Thyroid gland (tissue), 4 donors: ENCODE measurements around the gene PPP4C.

Experiments used
- POLR2A ChIP-seq, 2 donors: fragments of 450-650 bp; IDR thresholded peaks; one replicate each; pipeline ENCODE4 v1.6.1; 2017; ENCODE audit warnings: antibody characterized with exemption in 2 of 2, mild to moderate bottlenecking in 2 of 2, moderate library complexity in 1 of 2
- TF ChIP-seq, protein P1 (sequence below), 6 experiments: fragments of 200-600 bp in 3 of 6; fragments of 450-650 bp in 3 of 6; sonication (generic) in 3 of 6; IDR thresholded peaks; one replicate each; pipeline ENCODE4 v1.5.1; 2016 to 2019; ENCODE audit warnings: antibody characterized with exemption in 6 of 6, mild to moderate bottlenecking in 2 of 6, inconsistent platforms in 1 of 6, moderate library complexity in 1 of 6

DNA sequence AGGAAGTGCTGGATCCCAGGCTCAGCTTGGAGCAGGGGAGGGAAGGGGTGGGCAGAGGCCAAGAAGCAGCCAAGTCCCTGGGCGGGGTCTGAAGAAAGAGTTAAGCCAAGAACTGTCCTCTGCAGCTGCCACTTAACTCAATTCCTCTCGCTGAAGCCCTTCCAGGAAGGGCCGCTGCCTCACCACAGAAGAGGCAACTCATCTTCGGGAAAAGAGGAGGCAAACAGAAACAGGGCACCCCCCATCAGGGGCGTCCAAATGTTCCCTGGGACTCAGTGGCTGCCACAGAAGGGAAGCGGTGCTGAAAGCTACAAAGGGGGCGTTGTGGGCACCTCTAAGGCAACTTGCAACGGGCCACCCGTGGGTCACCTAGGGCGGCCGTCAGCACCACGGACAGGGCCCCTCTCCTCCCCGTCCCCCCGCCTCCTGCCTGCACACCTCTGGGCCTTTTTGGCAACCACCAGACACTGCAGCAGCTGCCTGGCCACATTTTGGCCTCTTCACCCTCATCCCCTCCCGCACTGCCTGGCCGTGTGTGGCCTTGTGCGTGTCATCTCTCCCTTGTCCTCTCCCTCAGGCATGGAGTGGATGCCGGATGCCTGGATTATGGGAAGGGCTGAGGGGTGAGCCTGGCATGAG, 47.2 kb upstream of the PPP4C start:
- TF ChIP-seq, protein P1, sequence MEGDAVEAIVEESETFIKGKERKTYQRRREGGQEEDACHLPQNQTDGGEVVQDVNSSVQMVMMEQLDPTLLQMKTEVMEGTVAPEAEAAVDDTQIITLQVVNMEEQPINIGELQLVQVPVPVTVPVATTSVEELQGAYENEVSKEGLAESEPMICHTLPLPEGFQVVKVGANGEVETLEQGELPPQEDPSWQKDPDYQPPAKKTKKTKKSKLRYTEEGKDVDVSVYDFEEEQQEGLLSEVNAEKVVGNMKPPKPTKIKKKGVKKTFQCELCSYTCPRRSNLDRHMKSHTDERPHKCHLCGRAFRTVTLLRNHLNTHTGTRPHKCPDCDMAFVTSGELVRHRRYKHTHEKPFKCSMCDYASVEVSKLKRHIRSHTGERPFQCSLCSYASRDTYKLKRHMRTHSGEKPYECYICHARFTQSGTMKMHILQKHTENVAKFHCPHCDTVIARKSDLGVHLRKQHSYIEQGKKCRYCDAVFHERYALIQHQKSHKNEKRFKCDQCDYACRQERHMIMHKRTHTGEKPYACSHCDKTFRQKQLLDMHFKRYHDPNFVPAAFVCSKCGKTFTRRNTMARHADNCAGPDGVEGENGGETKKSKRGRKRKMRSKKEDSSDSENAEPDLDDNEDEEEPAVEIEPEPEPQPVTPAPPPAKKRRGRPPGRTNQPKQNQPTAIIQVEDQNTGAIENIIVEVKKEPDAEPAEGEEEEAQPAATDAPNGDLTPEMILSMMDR (IDR thresholded peaks at IDR 0.05) = no peak
- TF ChIP-seq POLR2A (IDR thresholded peaks at IDR 0.05) = no peak
